Measurements from ENCODE around the gene ASTN2.

DNA sequence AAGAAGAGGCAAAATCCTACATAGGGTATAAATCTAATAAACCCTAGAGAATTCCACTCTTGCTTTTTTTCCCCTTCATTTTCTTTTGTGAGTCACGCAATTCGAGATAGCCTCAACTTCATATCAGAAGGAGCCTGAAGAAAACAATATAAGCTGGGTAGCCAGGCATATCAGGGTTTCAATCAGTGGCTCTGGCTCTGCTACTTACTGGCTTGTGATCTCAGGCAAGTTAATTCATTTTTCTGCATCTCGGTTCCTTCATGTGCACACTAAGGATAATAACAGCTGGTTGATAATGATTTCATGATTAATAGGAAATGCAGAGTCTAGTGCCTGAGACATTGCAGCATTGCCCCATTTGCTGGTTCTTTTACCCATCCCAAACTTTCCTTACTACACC, 46.5 kb upstream of the ASTN2 start:
- TF ChIP-seq ZNF512 (tag; IDR thresholded peaks at IDR 0.05) (no peak), KAT8 (IDR thresholded peaks at IDR 0.05; ENCODE audit: low read depth) (no peak), ATF6 (CRISPR knock-in tag; IDR thresholded peaks at IDR 0.05) (no peak), NR2C1 (IDR thresholded peaks at IDR 0.05) (no peak), NR2C1 (tag; IDR thresholded peaks at IDR 0.05) (no peak), NFIX (CRISPR knock-in tag; IDR thresholded peaks at IDR 0.05; ENCODE audit: low read depth) (no peak), MTA2 (IDR thresholded peaks at IDR 0.05; ENCODE audit: low read depth) (no peak), ZNF23 (CRISPR knock-in tag; IDR thresholded peaks at IDR 0.05) (no peak)
- TF ChIP-seq, protein P1, sequence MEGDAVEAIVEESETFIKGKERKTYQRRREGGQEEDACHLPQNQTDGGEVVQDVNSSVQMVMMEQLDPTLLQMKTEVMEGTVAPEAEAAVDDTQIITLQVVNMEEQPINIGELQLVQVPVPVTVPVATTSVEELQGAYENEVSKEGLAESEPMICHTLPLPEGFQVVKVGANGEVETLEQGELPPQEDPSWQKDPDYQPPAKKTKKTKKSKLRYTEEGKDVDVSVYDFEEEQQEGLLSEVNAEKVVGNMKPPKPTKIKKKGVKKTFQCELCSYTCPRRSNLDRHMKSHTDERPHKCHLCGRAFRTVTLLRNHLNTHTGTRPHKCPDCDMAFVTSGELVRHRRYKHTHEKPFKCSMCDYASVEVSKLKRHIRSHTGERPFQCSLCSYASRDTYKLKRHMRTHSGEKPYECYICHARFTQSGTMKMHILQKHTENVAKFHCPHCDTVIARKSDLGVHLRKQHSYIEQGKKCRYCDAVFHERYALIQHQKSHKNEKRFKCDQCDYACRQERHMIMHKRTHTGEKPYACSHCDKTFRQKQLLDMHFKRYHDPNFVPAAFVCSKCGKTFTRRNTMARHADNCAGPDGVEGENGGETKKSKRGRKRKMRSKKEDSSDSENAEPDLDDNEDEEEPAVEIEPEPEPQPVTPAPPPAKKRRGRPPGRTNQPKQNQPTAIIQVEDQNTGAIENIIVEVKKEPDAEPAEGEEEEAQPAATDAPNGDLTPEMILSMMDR (IDR thresholded peaks at IDR 0.05 in 2 of 3, conservative IDR thresholded peaks at IDR 0.05 in 1 of 3; ENCODE audit: insufficient read depth in 2 of 3, low read depth in 1 of 3, low read length in 3 of 3): no peak

Data from K562 (cell line).